HFFc6 (cell line): ENCODE data around the gene FCHO1. TPM values are rescaled to one million over a fixed set of nuclear protein-coding genes. Genes with fewer than 3 reads are reported as not detected.
"Not testable (repeated sequence)": the region's sequence is repeated elsewhere in the genome, so short reads cannot be mapped to it uniquely, and the experiment has no call there.

ENCODE experiments used
- DNase-seq: peaks from one replicate; pipeline ENCODE4 v3.0.0-alpha.2; 2018
- H3K27ac Mint-ChIP-seq: 2 replicates; pipeline ENCODE4 v1.8.0; 2020; ENCODE audit warnings: mild to moderate bottlenecking, mixed read lengths
- H3K27me3 Mint-ChIP-seq: 2 replicates; pipeline ENCODE4 v1.8.0; 2021; ENCODE audit warnings: mild to moderate bottlenecking, moderate library complexity, mixed read lengths; ENCODE audit not compliant: insufficient read depth
- H3K36me3 Mint-ChIP-seq: 2 replicates; pipeline ENCODE4 v1.8.0; 2021; ENCODE audit warnings: low read depth, mixed read lengths
- H3K4me1 Mint-ChIP-seq: 2 replicates; pipeline ENCODE4 v1.8.0; 2020; ENCODE audit warnings: low read depth, mixed read lengths
- H3K4me3 Mint-ChIP-seq: 2 replicates; pipeline ENCODE4 v1.8.0; 2020; ENCODE audit warnings: mild to moderate bottlenecking, moderate library complexity, mixed read lengths
- H3K9me3 Mint-ChIP-seq: 2 replicates; pipeline ENCODE4 v1.8.0; 2020; ENCODE audit warnings: mild to moderate bottlenecking, mixed read lengths
- CTCF ChIP-seq: fragments of 200-600 bp; sonication (generic); IDR thresholded peaks from 2 replicates; pipeline ENCODE4 v1.5.0; 2021; ENCODE audit warnings: antibody characterized with exemption, mild to moderate bottlenecking
- total RNA-seq, 6 experiments: library from RNA; stranded (reverse); fragmentation: NEBNext Ultra II Directional; extraction: Animal tissue kit (Norgen Biotek cat#: 25700); gene quantifications; 2 replicates in 1 of 6; 3 replicates in 5 of 6; pipeline ENCODE4 v1.2.3, GENCODE V29; 2021

FCHO1 gene
- total RNA-seq, 6 experiments from 2014 or later: 0.31 to 1.1 (median 0.40) TPM

GRCh38 chr19:17795495-17795856, 44.2 kb downstream of the FCHO1 start:
- Mint-ChIP-seq H3K4me1 (peaks cover 19% of the 10 kb centered on the region), H3K27me3 (peaks cover 27% of the 10 kb centered on the region), H3K4me3 (no peak overlapping the region), H3K36me3 (no peaks in the 10 kb centered on the region), H3K9me3 (no peaks in the 10 kb centered on the region), H3K27ac (no peak overlapping the region)
- no peak for DNase-seq
- TF ChIP-seq CTCF: no peak

- Mint-ChIP-seq H3K36me3 (no peaks in the 10 kb centered on the region), H3K9me3 (no peaks in the 10 kb centered on the region), H3K4me3 (no peak overlapping the region), H3K4me1 (peaks cover 19% of the 10 kb centered on the region), H3K27me3 (peaks cover 30% of the 10 kb centered on the region), H3K27ac (no peak overlapping the region)
- no peak for DNase-seq
- TF ChIP-seq CTCF: no peak
Measured at GRCh38 chr19:17796013-17796837, 44.9 kb downstream of the FCHO1 start.

- no peak overlapping the region for H3K4me3 Mint-ChIP-seq
- no peak overlapping the region for H3K27ac Mint-ChIP-seq
- no peak for TF ChIP-seq CTCF
- H3K9me3 Mint-ChIP-seq: no peaks in the 10 kb centered on the region
- no peaks in the 10 kb centered on the region for H3K36me3 Mint-ChIP-seq
- peaks cover 13% of the 10 kb centered on the region for H3K4me1 Mint-ChIP-seq
- H3K27me3 Mint-ChIP-seq: peaks cover 27% of the 10 kb centered on the region
- DNase-seq: no peak
Measured at GRCh38 chr19:17796838-17797423, 45.7 kb downstream of the FCHO1 start.

- Mint-ChIP-seq H3K27ac (no peak overlapping the region), H3K27me3 (peaks cover 28% of the 10 kb centered on the region), H3K4me3 (no peak overlapping the region)
Measured at GRCh38 chr19:17797424-17798201, 46.3 kb downstream of the FCHO1 start.

GRCh38 chr19:17798599-17798998, 47.3 kb downstream of the FCHO1 start:
- Mint-ChIP-seq H3K27me3 (peaks cover 28% of the 10 kb centered on the region), H3K4me1 (peaks cover 12% of the 10 kb centered on the region)
- not testable (repeated sequence) for H3K4me3 Mint-ChIP-seq, H3K9me3 Mint-ChIP-seq, DNase-seq, H3K36me3 Mint-ChIP-seq, H3K27ac Mint-ChIP-seq

More at GRCh38 chr19:17797424-17798201, 46.3 kb downstream of the FCHO1 start:
- Mint-ChIP-seq H3K36me3 (no peaks in the 10 kb centered on the region), H3K9me3 (no peaks in the 10 kb centered on the region), H3K4me1 (peaks cover 12% of the 10 kb centered on the region)
- DNase-seq: peak; percentile 66
- no peak for TF ChIP-seq CTCF
